ENCODE data around the gene ATAT1. TPM values are rescaled to one million over a fixed set of nuclear protein-coding genes. Genes with fewer than 3 reads are reported as not detected.

ATAT1 gene
- total and polyA plus RNA-seq, 2 of the 13 experiments (the other 11 are each of a cell fraction or from before 2014, with no cell fraction given), result 9.2 to 23.6 TPM

DNA sequence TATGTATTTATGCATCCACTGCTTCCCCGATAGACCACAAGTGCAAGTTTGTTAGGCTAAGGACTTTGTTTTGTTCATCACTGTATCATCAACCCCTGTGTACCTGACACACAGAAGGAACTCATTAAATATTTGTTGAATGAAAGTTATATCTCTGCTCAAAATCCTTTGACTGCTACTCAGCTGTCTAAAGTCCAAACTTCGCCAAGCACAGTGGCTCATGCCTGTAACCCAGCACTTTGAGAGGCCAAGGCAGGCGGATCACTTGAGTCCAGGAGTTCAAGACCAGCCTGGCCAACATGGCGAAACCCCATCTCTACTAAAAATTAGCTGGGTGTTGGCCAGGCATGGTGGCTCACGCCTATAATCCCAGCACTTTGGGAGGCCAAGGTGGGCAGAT, 31.2 kb downstream of the ATAT1 start (continued):
- TF ChIP-seq, protein P1, sequence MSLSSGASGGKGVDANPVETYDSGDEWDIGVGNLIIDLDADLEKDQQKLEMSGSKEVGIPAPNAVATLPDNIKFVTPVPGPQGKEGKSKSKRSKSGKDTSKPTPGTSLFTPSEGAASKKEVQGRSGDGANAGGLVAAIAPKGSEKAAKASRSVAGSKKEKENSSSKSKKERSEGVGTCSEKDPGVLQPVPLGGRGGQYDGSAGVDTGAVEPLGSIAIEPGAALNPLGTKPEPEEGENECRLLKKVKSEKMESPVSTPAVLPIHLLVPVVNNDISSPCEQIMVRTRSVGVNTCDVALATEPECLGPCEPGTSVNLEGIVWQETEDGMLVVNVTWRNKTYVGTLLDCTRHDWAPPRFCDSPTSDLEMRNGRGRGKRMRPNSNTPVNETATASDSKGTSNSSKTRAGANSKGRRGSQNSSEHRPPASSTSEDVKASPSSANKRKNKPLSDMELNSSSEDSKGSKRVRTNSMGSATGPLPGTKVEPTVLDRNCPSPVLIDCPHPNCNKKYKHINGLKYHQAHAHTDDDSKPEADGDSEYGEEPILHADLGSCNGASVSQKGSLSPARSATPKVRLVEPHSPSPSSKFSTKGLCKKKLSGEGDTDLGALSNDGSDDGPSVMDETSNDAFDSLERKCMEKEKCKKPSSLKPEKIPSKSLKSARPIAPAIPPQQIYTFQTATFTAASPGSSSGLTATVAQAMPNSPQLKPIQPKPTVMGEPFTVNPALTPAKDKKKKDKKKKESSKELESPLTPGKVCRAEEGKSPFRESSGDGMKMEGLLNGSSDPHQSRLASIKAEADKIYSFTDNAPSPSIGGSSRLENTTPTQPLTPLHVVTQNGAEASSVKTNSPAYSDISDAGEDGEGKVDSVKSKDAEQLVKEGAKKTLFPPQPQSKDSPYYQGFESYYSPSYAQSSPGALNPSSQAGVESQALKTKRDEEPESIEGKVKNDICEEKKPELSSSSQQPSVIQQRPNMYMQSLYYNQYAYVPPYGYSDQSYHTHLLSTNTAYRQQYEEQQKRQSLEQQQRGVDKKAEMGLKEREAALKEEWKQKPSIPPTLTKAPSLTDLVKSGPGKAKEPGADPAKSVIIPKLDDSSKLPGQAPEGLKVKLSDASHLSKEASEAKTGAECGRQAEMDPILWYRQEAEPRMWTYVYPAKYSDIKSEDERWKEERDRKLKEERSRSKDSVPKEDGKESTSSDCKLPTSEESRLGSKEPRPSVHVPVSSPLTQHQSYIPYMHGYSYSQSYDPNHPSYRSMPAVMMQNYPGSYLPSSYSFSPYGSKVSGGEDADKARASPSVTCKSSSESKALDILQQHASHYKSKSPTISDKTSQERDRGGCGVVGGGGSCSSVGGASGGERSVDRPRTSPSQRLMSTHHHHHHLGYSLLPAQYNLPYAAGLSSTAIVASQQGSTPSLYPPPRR (CRISPR knock-in tag; IDR thresholded peaks at IDR 0.05; ENCODE audit: borderline replicate concordance), result 0 out of 2 replicates have a peak, but pooled peaks have one; percentile 18

DNA sequence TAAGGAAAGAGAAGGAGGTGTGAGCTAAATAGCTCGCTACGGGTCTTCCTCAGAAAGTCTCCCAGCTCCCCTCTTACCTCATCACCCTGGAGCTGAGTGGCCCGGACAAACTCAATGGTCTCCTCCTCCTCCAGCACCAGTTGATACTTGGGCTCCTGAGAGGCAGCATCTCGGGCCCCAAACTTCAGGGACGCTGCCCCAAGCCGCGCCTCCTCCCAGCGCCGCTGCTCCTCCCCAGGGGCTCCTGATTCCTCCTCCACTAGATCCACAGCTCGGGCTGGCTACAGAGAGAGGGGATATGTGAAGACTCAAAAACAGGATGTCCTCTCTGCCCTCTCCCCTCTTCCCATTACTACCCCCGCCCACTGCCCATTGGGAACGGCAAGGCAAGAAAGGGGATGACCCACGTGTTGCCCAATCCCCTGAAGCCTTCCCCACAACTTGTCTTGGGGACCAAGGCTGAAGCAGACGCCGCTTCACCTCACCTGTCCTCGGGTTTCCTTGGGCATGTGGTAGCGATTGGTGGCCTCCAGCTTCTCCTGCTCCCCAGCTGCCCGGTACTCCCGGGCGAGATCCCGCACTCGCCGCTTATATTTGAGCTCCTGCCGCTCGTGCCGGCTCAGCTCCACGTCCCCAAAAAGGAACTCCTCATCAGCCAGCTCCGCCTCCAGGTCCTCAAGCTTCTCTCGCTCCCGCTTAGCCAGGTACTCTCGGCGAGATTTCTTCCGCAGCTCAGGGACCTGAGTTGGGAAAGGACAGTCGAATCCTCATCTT, 38.5 kb downstream of the ATAT1 start:
- 97% methylated on average over 34 of the region's 34 CpGs for WGBS (ENCODE audit: low lambda C conversion rate)
- FAIRE-seq (no peak), ATAC-seq (no peak)
- TF ChIP-seq ZNF441 (CRISPR knock-in tag; IDR thresholded peaks at IDR 0.05; ENCODE audit: borderline replicate concordance), result no peak
- TF ChIP-seq PRMT3 (CRISPR knock-in tag; IDR thresholded peaks at IDR 0.05; ENCODE audit: borderline replicate concordance, low read depth), result no peak
- no peak for TF ChIP-seq ZNF24 (IDR thresholded peaks at IDR 0.05)
- TF ChIP-seq, protein P2, sequence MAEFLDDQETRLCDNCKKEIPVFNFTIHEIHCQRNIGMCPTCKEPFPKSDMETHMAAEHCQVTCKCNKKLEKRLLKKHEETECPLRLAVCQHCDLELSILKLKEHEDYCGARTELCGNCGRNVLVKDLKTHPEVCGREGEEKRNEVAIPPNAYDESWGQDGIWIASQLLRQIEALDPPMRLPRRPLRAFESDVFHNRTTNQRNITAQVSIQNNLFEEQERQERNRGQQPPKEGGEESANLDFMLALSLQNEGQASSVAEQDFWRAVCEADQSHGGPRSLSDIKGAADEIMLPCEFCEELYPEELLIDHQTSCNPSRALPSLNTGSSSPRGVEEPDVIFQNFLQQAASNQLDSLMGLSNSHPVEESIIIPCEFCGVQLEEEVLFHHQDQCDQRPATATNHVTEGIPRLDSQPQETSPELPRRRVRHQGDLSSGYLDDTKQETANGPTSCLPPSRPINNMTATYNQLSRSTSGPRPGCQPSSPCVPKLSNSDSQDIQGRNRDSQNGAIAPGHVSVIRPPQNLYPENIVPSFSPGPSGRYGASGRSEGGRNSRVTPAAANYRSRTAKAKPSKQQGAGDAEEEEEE (CRISPR knock-in tag; IDR thresholded peaks at IDR 0.05; ENCODE audit: borderline replicate concordance), result no peak
- TF ChIP-seq AGO2 (optimal IDR thresholded peaks at IDR 0.05; ENCODE audit: low read depth, low read length), result peak; percentile 65
- TF ChIP-seq ELF3 (CRISPR knock-in tag; IDR thresholded peaks at IDR 0.05), result no peak
- TF ChIP-seq NRL (CRISPR knock-in tag; IDR thresholded peaks at IDR 0.05; ENCODE audit: borderline replicate concordance), result peak; percentile 22; the same call in 1 of the 2 replicates
- no peak for TF ChIP-seq MYNN (CRISPR knock-in tag; IDR thresholded peaks at IDR 0.05; ENCODE audit: low read depth)
- no peak for TF ChIP-seq ZNF44 (CRISPR knock-in tag; IDR thresholded peaks at IDR 0.05)
- no peak for TF ChIP-seq NFIB (CRISPR knock-in tag; IDR thresholded peaks at IDR 0.05; ENCODE audit: borderline replicate concordance)
- TF ChIP-seq ZNF570 (CRISPR knock-in tag; IDR thresholded peaks at IDR 0.05; ENCODE audit: borderline replicate concordance), result no peak
- no peak for TF ChIP-seq ZNF253 (CRISPR knock-in tag; IDR thresholded peaks at IDR 0.05; ENCODE audit: borderline replicate concordance)

More for the DNA sequence above, 38.5 kb downstream of the ATAT1 start:
- Histone ChIP-seq H4K20me1 (ENCODE audit: insufficient read depth, low read length) (no peaks in the 10 kb centered on the region), H3K9me3 (ENCODE audit: low read length) (no peaks in the 10 kb centered on the region), H3K4me2 (ENCODE audit: low read depth, low read length) (no peak overlapping the region), H3K36me3 (replicated peaks in 1 of 2; ENCODE audit: control insufficient read depth in 1 of 2, insufficient read depth in 2 of 2, low read length in 2 of 2) (peaks cover 29 to 71% of the 10 kb centered on the region in 2 experiments), H3K4me1 (ENCODE audit: insufficient read depth, low read length) (peaks cover 8% of the 10 kb centered on the region; the same call in 1 of the 2 replicates), H3K27me3 (ENCODE audit: control insufficient read depth in 1 of 2, insufficient read depth in 2 of 2, low read length in 2 of 2) (no peaks in the 10 kb centered on the region), H3K9ac (ENCODE audit: insufficient read depth, low read depth, low read length) (no peak overlapping the region), H3K79me2 (ENCODE audit: insufficient read depth, low read length) (no peaks in the 10 kb centered on the region), H2AFZ (ENCODE audit: low read length) (no peak overlapping the region), H3K4me3 (replicated peaks in 1 of 3; ENCODE audit: insufficient read depth in 1 of 3, low read depth in 2 of 3, low read length in 3 of 3) (no peak overlapping the region), H3K27ac (ENCODE audit: extremely low read length, insufficient read depth, low read length) (no peak overlapping the region)
- BruUV-seq (replicated peaks), result TSS peak; percentile 27
- in situ Hi-C loops (cut with HindIII; ENCODE audit: extremely low pct_ligation_motif_present, low pct_unique_long_range_greater_than_20kb), result no loop called here
- CTCF ChIA-PET (ENCODE audit: low intra/inter-chr PET ratio, low total read pairs), result no interaction called here
- POLR2A ChIA-PET, result interaction anchor here (0.7 to 1.3 kb wide), 2 partner anchors 10 to 12 kb away, joined by 3 to 4 read pairs; no protein-coding TSS in a partner anchor
- intact Hi-C loops (cut with micrococcal nuclease; ENCODE audit: unreplicated experiment), result no loop called here
- DNase-seq (ENCODE audit: low spot score), result no peak
